ENCODE measurements around the gene ZSCAN31. TPM values are rescaled to one million over a fixed set of nuclear protein-coding genes. Genes with fewer than 3 reads are reported as not detected.

ZSCAN31 gene
- total and polyA plus RNA-seq, 9 of the 15 experiments (the other 6 are each of a cell fraction or from before 2014, with no cell fraction given), result 3.9 to 12.1 (median 7.0) TPM

DNA sequence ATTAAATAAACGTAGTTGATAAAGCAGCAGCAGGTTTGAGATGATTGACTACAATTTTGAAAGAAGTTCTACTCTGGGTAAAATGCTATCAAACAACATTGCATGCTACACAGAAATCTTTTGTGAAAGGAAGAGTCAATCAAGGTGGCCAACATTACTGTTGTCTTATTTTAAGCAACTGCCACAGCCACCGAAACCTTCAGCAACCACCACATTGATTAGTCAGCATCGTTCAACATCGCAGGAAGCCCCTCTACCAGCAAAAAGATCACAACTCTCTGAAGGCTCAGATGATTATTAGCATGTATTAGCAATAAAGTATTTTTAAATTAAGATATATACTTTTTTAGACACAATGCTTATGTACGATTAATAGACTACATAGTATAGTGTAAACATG is 40.6 kb downstream of the ZSCAN31 start:
- Histone ChIP-seq H3K27ac (ENCODE audit: extremely low read depth, low read depth, low read length) (no peak overlapping the region), H3K9ac (ENCODE audit: insufficient read depth in 1 of 2, low read depth in 2 of 2, low read length in 2 of 2) (no peak overlapping the region), H3K9me1 (ENCODE audit: control insufficient read depth, insufficient read depth, low read length) (no peaks in the 10 kb centered on the region), H4K20me1 (replicated peaks; ENCODE audit: control insufficient read depth, insufficient read depth, low read length) (no peaks in the 10 kb centered on the region), H3K4me2 (ENCODE audit: insufficient read depth, low read length) (no peak overlapping the region), H3K9me3 (replicated peaks; ENCODE audit: control insufficient read depth, insufficient read depth, low read depth, low read length) (no peaks in the 10 kb centered on the region; the same call in 1 of the 2 replicates), H3K4me1 (replicated peaks in 1 of 2; ENCODE audit: control insufficient read depth in 2 of 2, insufficient read depth in 2 of 2, low read length in 2 of 2) (peaks cover 0 to 4% of the 10 kb centered on the region in 2 experiments; a peak in 2 of 5 replicates), H3K79me2 (ENCODE audit: control insufficient read depth, insufficient read depth, low read length) (no peaks in the 10 kb centered on the region), H3K4me3 (no peak overlapping the region), H2AFZ (ENCODE audit: low read depth, low read length) (no peak overlapping the region), H3K27me3 (ENCODE audit: control insufficient read depth in 2 of 2, insufficient read depth in 2 of 2, low read length in 2 of 2) (no peaks in the 10 kb centered on the region), H3K36me3 (ENCODE audit: control insufficient read depth, insufficient read depth, low read length) (peaks cover 8% of the 10 kb centered on the region; the same call in 1 of the 3 replicates)
- in situ Hi-C loops (cut with MboI), result no loop called here
- intact Hi-C loops (cut with micrococcal nuclease), result no loop called here
- DNase-seq (ENCODE audit: extremely low read depth in 1 of 4, low spot score in 3 of 4) (no peak), ATAC-seq (no peak), FAIRE-seq (no peak)
- no peak for TF ChIP-seq PHB2 (IDR thresholded peaks at IDR 0.05; ENCODE audit: low read depth)
- TF ChIP-seq HDAC1 (IDR thresholded peaks at IDR 0.05), result no peak
- no peak for TF ChIP-seq ASH1L (IDR thresholded peaks at IDR 0.05; ENCODE audit: borderline replicate concordance, low read depth, partially characterized antibody)
- TF ChIP-seq HDAC3 (IDR thresholded peaks at IDR 0.05; ENCODE audit: borderline replicate concordance, partially characterized antibody), result no peak
- TF ChIP-seq, protein P1, sequence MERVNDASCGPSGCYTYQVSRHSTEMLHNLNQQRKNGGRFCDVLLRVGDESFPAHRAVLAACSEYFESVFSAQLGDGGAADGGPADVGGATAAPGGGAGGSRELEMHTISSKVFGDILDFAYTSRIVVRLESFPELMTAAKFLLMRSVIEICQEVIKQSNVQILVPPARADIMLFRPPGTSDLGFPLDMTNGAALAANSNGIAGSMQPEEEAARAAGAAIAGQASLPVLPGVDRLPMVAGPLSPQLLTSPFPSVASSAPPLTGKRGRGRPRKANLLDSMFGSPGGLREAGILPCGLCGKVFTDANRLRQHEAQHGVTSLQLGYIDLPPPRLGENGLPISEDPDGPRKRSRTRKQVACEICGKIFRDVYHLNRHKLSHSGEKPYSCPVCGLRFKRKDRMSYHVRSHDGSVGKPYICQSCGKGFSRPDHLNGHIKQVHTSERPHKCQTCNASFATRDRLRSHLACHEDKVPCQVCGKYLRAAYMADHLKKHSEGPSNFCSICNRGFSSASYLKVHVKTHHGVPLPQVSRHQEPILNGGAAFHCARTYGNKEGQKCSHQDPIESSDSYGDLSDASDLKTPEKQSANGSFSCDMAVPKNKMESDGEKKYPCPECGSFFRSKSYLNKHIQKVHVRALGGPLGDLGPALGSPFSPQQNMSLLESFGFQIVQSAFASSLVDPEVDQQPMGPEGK (CRISPR knock-in tag; IDR thresholded peaks at IDR 0.05; ENCODE audit: borderline replicate concordance), result no peak
- TF ChIP-seq SMAD3 (CRISPR knock-in tag; conservative IDR thresholded peaks at IDR 0.05), result no peak
- no peak for TF ChIP-seq PHB (CRISPR knock-in tag; IDR thresholded peaks at IDR 0.05)
- TF ChIP-seq TGIF2 (CRISPR knock-in tag; IDR thresholded peaks at IDR 0.05), result no peak
- TF ChIP-seq, protein P2, sequence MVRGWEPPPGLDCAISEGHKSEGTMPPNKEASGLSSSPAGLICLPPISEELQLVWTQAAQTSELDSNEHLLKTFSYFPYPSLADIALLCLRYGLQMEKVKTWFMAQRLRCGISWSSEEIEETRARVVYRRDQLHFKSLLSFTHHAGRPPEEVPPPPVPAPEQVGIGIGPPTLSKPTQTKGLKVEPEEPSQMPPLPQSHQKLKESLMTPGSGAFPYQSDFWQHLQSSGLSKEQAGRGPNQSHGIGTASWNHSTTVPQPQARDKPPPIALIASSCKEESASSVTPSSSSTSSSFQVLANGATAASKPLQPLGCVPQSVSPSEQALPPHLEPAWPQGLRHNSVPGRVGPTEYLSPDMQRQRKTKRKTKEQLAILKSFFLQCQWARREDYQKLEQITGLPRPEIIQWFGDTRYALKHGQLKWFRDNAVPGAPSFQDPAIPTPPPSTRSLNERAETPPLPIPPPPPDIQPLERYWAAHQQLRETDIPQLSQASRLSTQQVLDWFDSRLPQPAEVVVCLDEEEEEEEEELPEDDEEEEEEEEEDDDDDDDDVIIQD (CRISPR knock-in tag; IDR thresholded peaks at IDR 0.05), result no peak
- TF ChIP-seq ZNF280B (CRISPR knock-in tag; IDR thresholded peaks at IDR 0.05), result no peak
- no peak for TF ChIP-seq ZC3H11A (IDR thresholded peaks at IDR 0.05; ENCODE audit: low read depth, low read length)
- no peak for TF ChIP-seq NRF1 (conservative IDR thresholded peaks at IDR 0.05 in 1 of 2, IDR thresholded peaks at IDR 0.05 in 1 of 2)
- TF ChIP-seq TFAM (CRISPR knock-in tag; conservative IDR thresholded peaks at IDR 0.05), result no peak
- TF ChIP-seq ZNF354B (CRISPR knock-in tag; IDR thresholded peaks at IDR 0.05), result no peak
- no peak for TF ChIP-seq NFIC (IDR thresholded peaks at IDR 0.05)
- no peak for TF ChIP-seq SIN3A (IDR thresholded peaks at IDR 0.05; ENCODE audit: borderline replicate concordance in 2 of 2, control insufficient read depth in 1 of 2, low read depth in 2 of 2, low read length in 2 of 2)
- TF ChIP-seq, protein P3, sequence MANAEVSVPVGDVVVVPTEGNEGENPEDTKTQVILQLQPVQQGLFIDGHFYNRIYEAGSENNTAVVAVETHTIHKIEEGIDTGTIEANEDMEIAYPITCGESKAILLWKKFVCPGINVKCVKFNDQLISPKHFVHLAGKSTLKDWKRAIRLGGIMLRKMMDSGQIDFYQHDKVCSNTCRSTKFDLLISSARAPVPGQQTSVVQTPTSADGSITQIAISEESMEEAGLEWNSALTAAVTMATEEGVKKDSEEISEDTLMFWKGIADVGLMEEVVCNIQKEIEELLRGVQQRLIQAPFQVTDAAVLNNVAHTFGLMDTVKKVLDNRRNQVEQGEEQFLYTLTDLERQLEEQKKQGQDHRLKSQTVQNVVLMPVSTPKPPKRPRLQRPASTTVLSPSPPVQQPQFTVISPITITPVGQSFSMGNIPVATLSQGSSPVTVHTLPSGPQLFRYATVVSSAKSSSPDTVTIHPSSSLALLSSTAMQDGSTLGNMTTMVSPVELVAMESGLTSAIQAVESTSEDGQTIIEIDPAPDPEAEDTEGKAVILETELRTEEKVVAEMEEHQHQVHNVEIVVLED (CRISPR knock-in tag; IDR thresholded peaks at IDR 0.05), result no peak
- no peak for TF ChIP-seq CHD2 (IDR thresholded peaks at IDR 0.05; ENCODE audit: low read depth, low read length)
- ChIA-PET CTCF (ENCODE audit: low intra/inter-chr PET ratio) (no interaction called here), POLR2A (no interaction called here)
- BruUV-seq (replicated peaks), result no TSS peak
- WGBS (ENCODE audit: insufficient coverage, low coverage, missing lambda C conversion rate), result 80% methylated on average over 5 of the region's 5 CpGs

All from K562 (cell line).